ENCODE results near the gene SYT1. TPM values are rescaled to one million over a fixed set of nuclear protein-coding genes. Genes with fewer than 3 reads are reported as not detected.

SYT1 gene
- total and polyA plus RNA-seq, 2 donors (not counting 1 experiment from before 2014, with no cell fraction given) = 0.60 to 1.3 TPM

- DNase-seq (no peak), ATAC-seq (ENCODE audit: low read depth) (no peak)
- Histone ChIP-seq H4K20me1 (ENCODE audit: control insufficient read depth, insufficient read depth, low read length, poor library complexity, severe bottlenecking) (no peaks in the 10 kb centered on the region), H3K36me3 (replicated peaks in 1 of 2; ENCODE audit: control extremely low read depth in 1 of 2, control insufficient read depth in 1 of 2, extremely low read depth in 1 of 2, insufficient read depth in 2 of 2, low read length in 1 of 2) (no peaks in the 10 kb centered on the region), H3K27ac (ENCODE audit: low read length in 2 of 2) (no peak overlapping the region), H3K4me1 (ENCODE audit: control insufficient read depth in 2 of 2, insufficient read depth in 2 of 2, low read length in 2 of 2) (no peaks in the 10 kb centered on the region), H3K9me3 (ENCODE audit: control extremely low read depth in 1 of 3, control insufficient read depth in 2 of 3, insufficient read depth in 1 of 3, low read length in 2 of 3) (no peaks in the 10 kb centered on the region), H3K27me3 (replicated peaks in 1 of 4; ENCODE audit: control extremely low read depth in 1 of 4, control insufficient read depth in 3 of 4, insufficient read depth in 4 of 4, low read length in 3 of 4) (no peaks in the 10 kb centered on the region), H2AFZ (ENCODE audit: insufficient read depth, low read depth, low read length, poor library complexity, severe bottlenecking) (no peak overlapping the region), H3K79me2 (ENCODE audit: control insufficient read depth, insufficient read depth, low read length) (no peaks in the 10 kb centered on the region), H3K4me3 (ENCODE audit: control extremely low read depth in 1 of 5, extremely low read depth in 1 of 5, insufficient read depth in 1 of 5, low read depth in 2 of 5, low read length in 4 of 5) (no peak overlapping the region), H3K4me2 (replicated peaks; ENCODE audit: low read depth, low read length, poor library complexity, severe bottlenecking) (no peak overlapping the region), H3K9ac (ENCODE audit: low read length) (no peak overlapping the region)
- no CpG with 5 or more reads among the region's 1 CpG for WGBS (ENCODE audit: insufficient coverage)
- Mint-ChIP-seq H3K9me3 (ENCODE audit: insufficient read depth) (no peaks in the 10 kb centered on the region), H3K4me3 (no peak overlapping the region), H3K27ac (no peak overlapping the region), H3K27me3 (no peaks in the 10 kb centered on the region), H3K4me1 (no peaks in the 10 kb centered on the region)
- TF ChIP-seq EZH2 (IDR thresholded peaks at IDR 0.05; ENCODE audit: borderline replicate concordance, insufficient read depth, low read depth, low read length, poor library complexity, severe bottlenecking) = no peak
- no peak for TF ChIP-seq CTCF (IDR thresholded peaks at IDR 0.05)
- CTCF ChIA-PET = no interaction called here
- intact Hi-C loops (cut with micrococcal nuclease) = no loop called here
- POLR2A ChIA-PET = no interaction called here
These were observed 523.4 kb downstream of the SYT1 start for GRCh38 chr12:79388011-79388410.

- Histone ChIP-seq H3K27me3 (replicated peaks in 1 of 4; ENCODE audit: control extremely low read depth in 1 of 4, control insufficient read depth in 3 of 4, insufficient read depth in 4 of 4, low read length in 3 of 4) (no peaks in the 10 kb centered on the region), H2AFZ (ENCODE audit: insufficient read depth, low read depth, low read length, poor library complexity, severe bottlenecking) (no peak overlapping the region), H3K9ac (ENCODE audit: low read length) (no peak overlapping the region), H3K27ac (ENCODE audit: low read length in 2 of 2) (no peak overlapping the region), H4K20me1 (ENCODE audit: control insufficient read depth, insufficient read depth, low read length, poor library complexity, severe bottlenecking) (no peaks in the 10 kb centered on the region), H3K4me2 (replicated peaks; ENCODE audit: low read depth, low read length, poor library complexity, severe bottlenecking) (no peak overlapping the region), H3K79me2 (ENCODE audit: control insufficient read depth, insufficient read depth, low read length) (no peaks in the 10 kb centered on the region), H3K36me3 (replicated peaks in 1 of 2; ENCODE audit: control extremely low read depth in 1 of 2, control insufficient read depth in 1 of 2, extremely low read depth in 1 of 2, insufficient read depth in 2 of 2, low read length in 1 of 2) (no peaks in the 10 kb centered on the region), H3K9me3 (ENCODE audit: control extremely low read depth in 1 of 3, control insufficient read depth in 2 of 3, insufficient read depth in 1 of 3, low read length in 2 of 3) (no peaks in the 10 kb centered on the region), H3K4me3 (ENCODE audit: control extremely low read depth in 1 of 5, extremely low read depth in 1 of 5, insufficient read depth in 1 of 5, low read depth in 2 of 5, low read length in 4 of 5) (no peak overlapping the region), H3K4me1 (ENCODE audit: control insufficient read depth in 2 of 2, insufficient read depth in 2 of 2, low read length in 2 of 2) (no peaks in the 10 kb centered on the region)
- whole genome bisulfite sequencing (ENCODE audit: insufficient coverage) = no CpG with 5 or more reads among the region's 2 CpGs
- ATAC-seq (ENCODE audit: low read depth) = no peak
- CTCF ChIA-PET = no interaction called here
- TF ChIP-seq CTCF (IDR thresholded peaks at IDR 0.05) (no peak), EZH2 (IDR thresholded peaks at IDR 0.05; ENCODE audit: borderline replicate concordance, insufficient read depth, low read depth, low read length, poor library complexity, severe bottlenecking) (no peak)
- DNase-seq = no peak
- Mint-ChIP-seq H3K4me1 (no peaks in the 10 kb centered on the region), H3K9me3 (ENCODE audit: insufficient read depth) (no peaks in the 10 kb centered on the region), H3K27me3 (no peaks in the 10 kb centered on the region), H3K4me3 (no peak overlapping the region), H3K27ac (no peak overlapping the region)
- intact Hi-C loops (cut with micrococcal nuclease) = no loop called here
- POLR2A ChIA-PET = no interaction called here
These were observed 529.3 kb downstream of the SYT1 start for GRCh38 chr12:79393842-79394241.

All from B cell (primary cell).